22Rv1 (cell line): ENCODE measurements around the gene TRIM33.

ENCODE experiments used
- H3K27ac ChIP-seq: fragments of 450-650 bp; 2 replicates; pipeline ENCODE4 v1.5.1; 2017
- CTCF ChIP-seq: fragments of 450-650 bp; IDR thresholded peaks from 2 replicates; pipeline ENCODE4 v1.5.1; 2017; ENCODE audit warnings: mild to moderate bottlenecking
- ZFX ChIP-seq: fragments of 450-650 bp; IDR thresholded peaks from 2 replicates; pipeline ENCODE4 v1.6.1; 2017; ENCODE audit warnings: antibody characterized with exemption, borderline replicate concordance

The TRIM33 gene

DNA sequence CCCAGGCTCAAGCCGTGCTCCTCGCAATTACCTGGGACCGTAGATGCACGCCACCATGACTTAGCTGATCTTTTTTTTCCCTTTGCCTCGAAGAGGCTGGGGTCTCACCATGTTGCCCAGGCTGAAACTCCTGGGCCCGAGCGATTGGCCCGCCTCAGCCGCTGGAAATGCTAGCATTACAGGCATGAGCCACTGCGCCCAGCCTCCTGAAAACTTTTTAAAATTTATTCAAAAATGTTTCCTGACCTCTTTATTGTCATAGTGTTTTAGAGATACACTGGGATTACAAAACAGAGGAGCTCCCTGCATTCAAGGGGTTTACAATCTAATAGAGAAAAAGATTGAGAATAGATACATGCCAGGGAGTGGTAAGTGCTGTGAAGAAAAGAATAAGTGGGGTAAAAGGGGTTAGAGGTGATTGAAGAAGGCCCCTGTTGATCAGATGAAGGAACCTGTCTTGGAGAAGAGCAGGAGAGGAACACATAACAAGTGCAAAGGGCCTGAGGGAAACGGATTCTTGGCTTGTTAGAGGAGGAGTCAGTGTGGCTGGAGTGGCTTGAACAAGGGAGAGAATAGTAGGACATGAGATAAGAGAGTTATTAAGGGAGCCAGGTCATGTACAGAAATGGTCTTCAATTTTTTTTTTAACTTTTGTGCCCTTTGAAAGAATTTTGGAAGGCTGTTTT, 1.7 kb upstream of the TRIM33 start:
- TF ChIP-seq ZFX, result no peak
- TF ChIP-seq CTCF, result no peak
- peak overlapping the region; percentile 96; the same call in 1 of the 2 replicates for H3K27ac ChIP-seq

- peak overlapping the region; percentile 96 for H3K27ac ChIP-seq
- TF ChIP-seq ZFX, result no peak
- no peak for TF ChIP-seq CTCF
Observed at GRCh38 chr1:114510274-114511031, 550 bp downstream of the TRIM33 start.

DNA sequence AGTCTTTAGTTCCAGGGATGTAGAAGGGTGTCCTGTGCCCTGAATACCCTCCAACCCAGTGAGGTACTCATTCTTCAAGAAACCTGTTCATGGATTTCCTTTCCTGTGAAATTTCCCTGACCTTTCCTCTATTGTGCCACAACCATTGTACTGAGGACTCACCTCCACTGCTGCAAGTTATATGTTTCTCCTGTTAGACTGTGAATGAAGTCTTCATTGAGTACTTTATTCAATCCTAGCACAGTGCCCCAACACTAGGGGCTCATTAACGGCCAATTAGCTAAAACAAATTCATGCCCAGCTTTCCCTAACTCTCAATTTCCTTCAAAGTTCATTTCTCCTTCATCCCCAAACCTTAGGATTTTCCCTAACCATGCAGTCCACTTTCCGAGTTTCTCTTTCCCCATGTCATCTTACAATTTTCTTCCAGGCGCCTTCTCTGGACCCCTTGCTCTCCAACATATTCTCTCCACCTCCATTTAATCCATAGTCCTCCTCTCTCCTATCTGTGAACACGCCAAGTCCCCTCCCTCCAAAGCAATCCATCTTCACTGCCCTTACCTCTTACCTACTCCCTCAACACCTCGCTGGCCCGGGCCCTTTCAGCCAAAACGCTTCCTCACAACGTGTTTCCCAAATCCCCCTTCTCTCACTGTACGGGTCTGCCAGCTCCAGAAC, 1.3 kb downstream of the TRIM33 start:
- TF ChIP-seq ZFX (no peak), CTCF (no peak)
- peak overlapping the region; percentile 96; the same call in 1 of the 2 replicates for H3K27ac ChIP-seq

DNA sequence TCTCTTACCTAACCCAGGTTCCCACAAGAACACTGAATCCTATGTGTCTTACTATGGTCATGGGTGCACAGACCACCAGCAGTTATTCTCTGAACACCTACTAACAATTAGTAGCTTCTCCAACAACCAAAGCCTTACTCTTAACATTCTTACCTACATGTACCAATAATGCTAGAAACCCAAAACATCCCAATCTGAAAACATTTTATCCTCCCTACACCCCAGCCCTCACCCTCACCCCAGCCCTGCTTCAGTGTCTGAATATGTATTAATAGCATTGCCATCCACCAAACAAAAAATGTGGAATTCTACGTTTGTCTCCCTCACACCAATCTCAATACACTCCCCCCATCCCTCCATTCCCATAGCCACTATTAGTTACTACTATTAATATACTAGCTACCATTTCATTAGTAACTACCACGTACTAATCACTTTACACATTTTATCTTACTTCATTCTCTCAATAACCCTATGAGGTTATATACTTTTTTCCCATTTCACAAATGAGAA, 2.6 kb downstream of the TRIM33 start:
- TF ChIP-seq CTCF, result no peak
- TF ChIP-seq ZFX, result no peak
- H3K27ac ChIP-seq, result no peak overlapping the region

DNA sequence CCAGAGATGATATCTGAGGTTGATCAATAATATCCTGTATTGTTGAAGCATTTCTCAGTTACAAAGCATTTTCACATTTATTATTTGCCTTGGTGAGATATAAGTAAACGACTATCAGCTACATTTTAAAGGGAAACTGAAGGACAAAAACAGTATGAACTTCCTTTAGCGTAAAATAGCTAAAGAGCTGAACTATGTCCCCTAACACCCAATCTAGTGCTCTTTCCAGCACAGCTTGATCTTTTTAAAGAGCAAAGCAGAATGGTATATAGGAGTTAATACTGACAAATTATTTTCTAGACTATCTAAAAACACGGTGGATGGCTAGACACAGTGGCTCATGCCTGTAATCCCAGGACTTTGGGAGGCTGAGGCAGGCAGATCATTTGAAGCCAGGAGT, 3.5 kb downstream of the TRIM33 start:
- no peak for TF ChIP-seq ZFX
- TF ChIP-seq CTCF, result no peak
- H3K27ac ChIP-seq, result no peak overlapping the region

- TF ChIP-seq ZFX, result no peak
- TF ChIP-seq CTCF, result no peak
- no peak overlapping the region for H3K27ac ChIP-seq
Observed at GRCh38 chr1:114505148-114505561, 5.8 kb downstream of the TRIM33 start.
